Prostate gland (tissue), 2 donors: Measurements from ENCODE around the gene GGACT.

Experiments
- POLR2A ChIP-seq: fragments of 450-650 bp; IDR thresholded peaks from one replicate; pipeline ENCODE4 v1.6.1; 2016; ENCODE audit warnings: antibody characterized with exemption, mild to moderate bottlenecking
- POLR2AphosphoS5 ChIP-seq: sonication (generic); formaldehyde crosslinking; IDR thresholded peaks from one replicate; pipeline ENCODE4 v1.6.1; 2017; ENCODE audit warnings: antibody characterized with exemption
- TF ChIP-seq, protein P1 (sequence below), 4 experiments: fragments of 200-600 bp in 2 of 4; fragments of 450-650 bp in 2 of 4; sonication (generic) in 2 of 4; IDR thresholded peaks; 1 replicate in 3 of 4; 2 replicates in 1 of 4; pipeline ENCODE4 v1.5.1; 2016 to 2019; ENCODE audit warnings: antibody characterized with exemption in 4 of 4, mild to moderate bottlenecking in 2 of 4, moderate library complexity in 2 of 4

- TF ChIP-seq, protein P1, sequence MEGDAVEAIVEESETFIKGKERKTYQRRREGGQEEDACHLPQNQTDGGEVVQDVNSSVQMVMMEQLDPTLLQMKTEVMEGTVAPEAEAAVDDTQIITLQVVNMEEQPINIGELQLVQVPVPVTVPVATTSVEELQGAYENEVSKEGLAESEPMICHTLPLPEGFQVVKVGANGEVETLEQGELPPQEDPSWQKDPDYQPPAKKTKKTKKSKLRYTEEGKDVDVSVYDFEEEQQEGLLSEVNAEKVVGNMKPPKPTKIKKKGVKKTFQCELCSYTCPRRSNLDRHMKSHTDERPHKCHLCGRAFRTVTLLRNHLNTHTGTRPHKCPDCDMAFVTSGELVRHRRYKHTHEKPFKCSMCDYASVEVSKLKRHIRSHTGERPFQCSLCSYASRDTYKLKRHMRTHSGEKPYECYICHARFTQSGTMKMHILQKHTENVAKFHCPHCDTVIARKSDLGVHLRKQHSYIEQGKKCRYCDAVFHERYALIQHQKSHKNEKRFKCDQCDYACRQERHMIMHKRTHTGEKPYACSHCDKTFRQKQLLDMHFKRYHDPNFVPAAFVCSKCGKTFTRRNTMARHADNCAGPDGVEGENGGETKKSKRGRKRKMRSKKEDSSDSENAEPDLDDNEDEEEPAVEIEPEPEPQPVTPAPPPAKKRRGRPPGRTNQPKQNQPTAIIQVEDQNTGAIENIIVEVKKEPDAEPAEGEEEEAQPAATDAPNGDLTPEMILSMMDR (IDR thresholded peaks at IDR 0.05): no peak
- TF ChIP-seq POLR2A (no peak), POLR2AphosphoS5 (no peak)
Measured at GRCh38 chr13:100523411-100523810, 65.2 kb downstream of the GGACT start.
